Measurements from ENCODE around the gene CD180. TPM values are rescaled to one million over a fixed set of nuclear protein-coding genes. Genes with fewer than 3 reads are reported as not detected.

The CD180 gene
- total and polyA plus RNA-seq, 9 of the 15 experiments (the other 6 are each of a cell fraction or from before 2014, with no cell fraction given): 0.01 to 0.07 TPM; not detected in 7

DNA sequence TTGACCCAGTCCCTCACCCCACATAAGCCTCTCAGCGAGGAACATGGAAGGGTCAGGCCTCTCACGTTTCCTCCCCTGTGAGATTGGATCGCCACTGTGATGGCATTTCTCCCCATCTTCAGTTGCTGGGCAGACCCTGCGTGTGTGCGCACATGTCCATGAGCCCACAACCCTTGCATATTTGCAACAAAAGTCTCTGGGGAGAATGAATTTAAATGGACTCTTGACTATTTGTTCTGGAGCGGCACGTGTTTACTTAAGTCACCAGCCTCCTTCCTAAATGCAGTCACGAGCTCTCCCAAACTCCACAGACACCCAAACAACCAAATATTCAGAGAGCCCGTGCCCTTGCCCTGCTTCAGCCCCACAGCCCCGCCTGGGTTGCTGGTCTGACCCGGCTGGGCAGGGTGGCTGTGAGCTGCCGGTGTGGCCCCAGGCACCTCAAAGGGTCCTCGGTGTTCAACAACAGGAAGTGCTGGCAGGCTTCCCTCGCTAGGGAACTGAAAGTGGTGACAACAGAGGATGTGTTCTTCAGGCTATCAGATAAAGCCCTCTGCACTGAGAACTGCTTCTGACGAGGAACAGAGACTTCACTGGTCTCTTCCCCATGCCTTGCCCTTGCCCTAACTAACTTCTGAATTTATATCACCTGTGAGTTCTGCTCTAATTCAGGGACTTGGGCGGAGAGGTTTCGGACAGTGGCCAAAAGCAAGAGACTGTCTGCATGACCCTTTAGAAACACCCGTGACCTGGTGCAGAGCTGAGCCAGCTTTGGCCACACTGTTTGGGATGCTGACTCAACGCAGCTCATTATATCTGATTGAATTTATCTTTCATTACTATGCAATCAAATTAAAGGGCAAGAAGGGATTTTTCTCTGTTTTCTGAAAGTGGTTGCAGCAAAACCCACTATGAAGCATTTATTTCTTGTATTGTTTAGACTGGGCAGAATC is 19.2 kb upstream of the CD180 start (continued):
- TF ChIP-seq NR0B1 (IDR thresholded peaks at IDR 0.05; ENCODE audit: partially characterized antibody): no peak
- TF ChIP-seq ZNF668 (CRISPR knock-in tag; IDR thresholded peaks at IDR 0.05): no peak
- TF ChIP-seq, protein P1, sequence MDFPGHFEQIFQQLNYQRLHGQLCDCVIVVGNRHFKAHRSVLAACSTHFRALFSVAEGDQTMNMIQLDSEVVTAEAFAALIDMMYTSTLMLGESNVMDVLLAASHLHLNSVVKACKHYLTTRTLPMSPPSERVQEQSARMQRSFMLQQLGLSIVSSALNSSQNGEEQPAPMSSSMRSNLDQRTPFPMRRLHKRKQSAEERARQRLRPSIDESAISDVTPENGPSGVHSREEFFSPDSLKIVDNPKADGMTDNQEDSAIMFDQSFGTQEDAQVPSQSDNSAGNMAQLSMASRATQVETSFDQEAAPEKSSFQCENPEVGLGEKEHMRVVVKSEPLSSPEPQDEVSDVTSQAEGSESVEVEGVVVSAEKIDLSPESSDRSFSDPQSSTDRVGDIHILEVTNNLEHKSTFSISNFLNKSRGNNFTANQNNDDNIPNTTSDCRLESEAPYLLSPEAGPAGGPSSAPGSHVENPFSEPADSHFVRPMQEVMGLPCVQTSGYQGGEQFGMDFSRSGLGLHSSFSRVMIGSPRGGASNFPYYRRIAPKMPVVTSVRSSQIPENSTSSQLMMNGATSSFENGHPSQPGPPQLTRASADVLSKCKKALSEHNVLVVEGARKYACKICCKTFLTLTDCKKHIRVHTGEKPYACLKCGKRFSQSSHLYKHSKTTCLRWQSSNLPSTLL (IDR thresholded peaks at IDR 0.05): no peak
- TF ChIP-seq ZNF263 (CRISPR knock-in tag; IDR thresholded peaks at IDR 0.05; ENCODE audit: borderline replicate concordance): no peak
- no peak for TF ChIP-seq ZNF277 (CRISPR knock-in tag; IDR thresholded peaks at IDR 0.05; ENCODE audit: borderline replicate concordance)
- TF ChIP-seq, protein P2, sequence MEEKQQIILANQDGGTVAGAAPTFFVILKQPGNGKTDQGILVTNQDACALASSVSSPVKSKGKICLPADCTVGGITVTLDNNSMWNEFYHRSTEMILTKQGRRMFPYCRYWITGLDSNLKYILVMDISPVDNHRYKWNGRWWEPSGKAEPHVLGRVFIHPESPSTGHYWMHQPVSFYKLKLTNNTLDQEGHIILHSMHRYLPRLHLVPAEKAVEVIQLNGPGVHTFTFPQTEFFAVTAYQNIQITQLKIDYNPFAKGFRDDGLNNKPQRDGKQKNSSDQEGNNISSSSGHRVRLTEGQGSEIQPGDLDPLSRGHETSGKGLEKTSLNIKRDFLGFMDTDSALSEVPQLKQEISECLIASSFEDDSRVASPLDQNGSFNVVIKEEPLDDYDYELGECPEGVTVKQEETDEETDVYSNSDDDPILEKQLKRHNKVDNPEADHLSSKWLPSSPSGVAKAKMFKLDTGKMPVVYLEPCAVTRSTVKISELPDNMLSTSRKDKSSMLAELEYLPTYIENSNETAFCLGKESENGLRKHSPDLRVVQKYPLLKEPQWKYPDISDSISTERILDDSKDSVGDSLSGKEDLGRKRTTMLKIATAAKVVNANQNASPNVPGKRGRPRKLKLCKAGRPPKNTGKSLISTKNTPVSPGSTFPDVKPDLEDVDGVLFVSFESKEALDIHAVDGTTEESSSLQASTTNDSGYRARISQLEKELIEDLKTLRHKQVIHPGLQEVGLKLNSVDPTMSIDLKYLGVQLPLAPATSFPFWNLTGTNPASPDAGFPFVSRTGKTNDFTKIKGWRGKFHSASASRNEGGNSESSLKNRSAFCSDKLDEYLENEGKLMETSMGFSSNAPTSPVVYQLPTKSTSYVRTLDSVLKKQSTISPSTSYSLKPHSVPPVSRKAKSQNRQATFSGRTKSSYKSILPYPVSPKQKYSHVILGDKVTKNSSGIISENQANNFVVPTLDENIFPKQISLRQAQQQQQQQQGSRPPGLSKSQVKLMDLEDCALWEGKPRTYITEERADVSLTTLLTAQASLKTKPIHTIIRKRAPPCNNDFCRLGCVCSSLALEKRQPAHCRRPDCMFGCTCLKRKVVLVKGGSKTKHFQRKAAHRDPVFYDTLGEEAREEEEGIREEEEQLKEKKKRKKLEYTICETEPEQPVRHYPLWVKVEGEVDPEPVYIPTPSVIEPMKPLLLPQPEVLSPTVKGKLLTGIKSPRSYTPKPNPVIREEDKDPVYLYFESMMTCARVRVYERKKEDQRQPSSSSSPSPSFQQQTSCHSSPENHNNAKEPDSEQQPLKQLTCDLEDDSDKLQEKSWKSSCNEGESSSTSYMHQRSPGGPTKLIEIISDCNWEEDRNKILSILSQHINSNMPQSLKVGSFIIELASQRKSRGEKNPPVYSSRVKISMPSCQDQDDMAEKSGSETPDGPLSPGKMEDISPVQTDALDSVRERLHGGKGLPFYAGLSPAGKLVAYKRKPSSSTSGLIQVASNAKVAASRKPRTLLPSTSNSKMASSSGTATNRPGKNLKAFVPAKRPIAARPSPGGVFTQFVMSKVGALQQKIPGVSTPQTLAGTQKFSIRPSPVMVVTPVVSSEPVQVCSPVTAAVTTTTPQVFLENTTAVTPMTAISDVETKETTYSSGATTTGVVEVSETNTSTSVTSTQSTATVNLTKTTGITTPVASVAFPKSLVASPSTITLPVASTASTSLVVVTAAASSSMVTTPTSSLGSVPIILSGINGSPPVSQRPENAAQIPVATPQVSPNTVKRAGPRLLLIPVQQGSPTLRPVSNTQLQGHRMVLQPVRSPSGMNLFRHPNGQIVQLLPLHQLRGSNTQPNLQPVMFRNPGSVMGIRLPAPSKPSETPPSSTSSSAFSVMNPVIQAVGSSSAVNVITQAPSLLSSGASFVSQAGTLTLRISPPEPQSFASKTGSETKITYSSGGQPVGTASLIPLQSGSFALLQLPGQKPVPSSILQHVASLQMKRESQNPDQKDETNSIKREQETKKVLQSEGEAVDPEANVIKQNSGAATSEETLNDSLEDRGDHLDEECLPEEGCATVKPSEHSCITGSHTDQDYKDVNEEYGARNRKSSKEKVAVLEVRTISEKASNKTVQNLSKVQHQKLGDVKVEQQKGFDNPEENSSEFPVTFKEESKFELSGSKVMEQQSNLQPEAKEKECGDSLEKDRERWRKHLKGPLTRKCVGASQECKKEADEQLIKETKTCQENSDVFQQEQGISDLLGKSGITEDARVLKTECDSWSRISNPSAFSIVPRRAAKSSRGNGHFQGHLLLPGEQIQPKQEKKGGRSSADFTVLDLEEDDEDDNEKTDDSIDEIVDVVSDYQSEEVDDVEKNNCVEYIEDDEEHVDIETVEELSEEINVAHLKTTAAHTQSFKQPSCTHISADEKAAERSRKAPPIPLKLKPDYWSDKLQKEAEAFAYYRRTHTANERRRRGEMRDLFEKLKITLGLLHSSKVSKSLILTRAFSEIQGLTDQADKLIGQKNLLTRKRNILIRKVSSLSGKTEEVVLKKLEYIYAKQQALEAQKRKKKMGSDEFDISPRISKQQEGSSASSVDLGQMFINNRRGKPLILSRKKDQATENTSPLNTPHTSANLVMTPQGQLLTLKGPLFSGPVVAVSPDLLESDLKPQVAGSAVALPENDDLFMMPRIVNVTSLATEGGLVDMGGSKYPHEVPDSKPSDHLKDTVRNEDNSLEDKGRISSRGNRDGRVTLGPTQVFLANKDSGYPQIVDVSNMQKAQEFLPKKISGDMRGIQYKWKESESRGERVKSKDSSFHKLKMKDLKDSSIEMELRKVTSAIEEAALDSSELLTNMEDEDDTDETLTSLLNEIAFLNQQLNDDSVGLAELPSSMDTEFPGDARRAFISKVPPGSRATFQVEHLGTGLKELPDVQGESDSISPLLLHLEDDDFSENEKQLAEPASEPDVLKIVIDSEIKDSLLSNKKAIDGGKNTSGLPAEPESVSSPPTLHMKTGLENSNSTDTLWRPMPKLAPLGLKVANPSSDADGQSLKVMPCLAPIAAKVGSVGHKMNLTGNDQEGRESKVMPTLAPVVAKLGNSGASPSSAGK (IDR thresholded peaks at IDR 0.05): peak; percentile 36; the same call in 1 of the 2 replicates
- TF ChIP-seq NCOA1 (IDR thresholded peaks at IDR 0.05; ENCODE audit: low read depth): no peak
- no peak for TF ChIP-seq ZFP30 (CRISPR knock-in tag; IDR thresholded peaks at IDR 0.05; ENCODE audit: borderline replicate concordance)
- no peak for TF ChIP-seq RCOR1 (IDR thresholded peaks at IDR 0.05; ENCODE audit: borderline replicate concordance in 1 of 2, low read depth in 2 of 2, low read length in 2 of 2)

All from K562 (cell line).